B cell (primary cell): ENCODE results near the gene STAB1. TPM values are rescaled to one million over a fixed set of nuclear protein-coding genes. Genes with fewer than 3 reads are reported as not detected.

Source experiments
- ATAC-seq: fragments of 200-7000 bp; cut with Tn5 transposase; one replicate; pipeline ENCODE4 v1.10.0; 2021; ENCODE audit warnings: low read depth, mild to moderate bottlenecking, moderate number of reproducible peaks, moderate library complexity
- CTCF ChIA-PET: fragments of 350-600 bp; sonication (Branson Sonifier 250); formaldehyde crosslinking; loops from one replicate; lab custom pipeline; 2021; ENCODE audit warnings: antibody characterized with exemption, inconsistent platforms; lab: Charles Lee
- POLR2A ChIA-PET: fragments of 350-600 bp; sonication (Branson Sonifier 250); formaldehyde crosslinking; loops from one replicate; lab custom pipeline; 2021; ENCODE audit warnings: antibody characterized with exemption; lab: Charles Lee
- DNase-seq: peaks from one replicate; pipeline ENCODE4 v3.0.0; 2013
- H2AFZ ChIP-seq: 2 replicates; pipeline ENCODE4 v1.6.1; 2012; ENCODE audit warnings: mild to moderate bottlenecking, low read depth, low read length; ENCODE audit not compliant: insufficient read depth, poor library complexity, severe bottlenecking
- H3K27ac ChIP-seq, 2 donors: 1 replicate in 1 of 2; 2 replicates in 1 of 2; pipeline ENCODE4 v1.5.1; 2012 to 2013; ENCODE audit warnings: low read length in 2 of 2, mild to moderate bottlenecking in 2 of 2, moderate library complexity in 1 of 2
- H3K27me3 ChIP-seq, 4 experiments: fragments of 200-600 bp in 1 of 4; sonication (generic) in 1 of 4; replicated peaks in 1 of 4; 1 replicate in 2 of 4; 2 replicates in 2 of 4; pipeline versions ENCODE4 v1.6.1 to v1.7.0; 2013 to 2016; ENCODE audit warnings: low read length in 3 of 4, mild to moderate bottlenecking in 2 of 4, mixed read lengths in 1 of 4, moderate library complexity in 1 of 4; ENCODE audit not compliant: insufficient read depth in 4 of 4, control insufficient read depth in 3 of 4; ENCODE audit errors: control extremely low read depth in 1 of 4
- H3K36me3 ChIP-seq, 2 experiments: replicated peaks in 1 of 2; 1 replicate in 1 of 2; 2 replicates in 1 of 2; pipeline versions ENCODE4 v1.6.1 to v1.7.1; 2013; ENCODE audit warnings: low read length in 1 of 2; ENCODE audit not compliant: insufficient read depth in 2 of 2, control insufficient read depth in 1 of 2; ENCODE audit errors: control extremely low read depth in 1 of 2, extremely low read depth in 1 of 2
- H3K4me1 ChIP-seq, 2 donors: fragments of 200-600 bp in 1 of 2; sonication (generic) in 1 of 2; 1 replicate in 1 of 2; 2 replicates in 1 of 2; pipeline versions ENCODE4 v1.5.1 to v1.6.1; 2013 to 2017; ENCODE audit warnings: low read length in 2 of 2; ENCODE audit not compliant: control insufficient read depth in 2 of 2, insufficient read depth in 2 of 2
- H3K4me2 ChIP-seq: replicated peaks from 2 replicates; pipeline ENCODE3; 2012; ENCODE audit warnings: mild to moderate bottlenecking, low read depth, low read length; ENCODE audit not compliant: poor library complexity, severe bottlenecking
- H3K4me3 ChIP-seq, 5 experiments: fragments of 200-600 bp in 1 of 5; sonication (generic) in 1 of 5; 1 replicate in 3 of 5; 2 replicates in 2 of 5; pipeline versions ENCODE4 v1.5.1 to v1.7.0; 2011 to 2016; ENCODE audit warnings: low read length in 4 of 5, mild to moderate bottlenecking in 4 of 5, low read depth in 2 of 5, control low read depth in 1 of 5, moderate library complexity in 1 of 5; ENCODE audit not compliant: insufficient read depth in 1 of 5; ENCODE audit errors: control extremely low read depth in 1 of 5, extremely low read depth in 1 of 5
- H3K79me2 ChIP-seq: fragments of 200-600 bp; sonication (generic); one replicate; pipeline ENCODE4 v1.6.0; 2016; ENCODE audit warnings: low read length; ENCODE audit not compliant: control insufficient read depth, insufficient read depth
- H3K9ac ChIP-seq: fragments of 200-600 bp; sonication (generic); 2 replicates; pipeline ENCODE4 v1.6.1; 2017; ENCODE audit warnings: mild to moderate bottlenecking, low read length, moderate library complexity
- H3K9me3 ChIP-seq, 3 donors: one replicate each; pipeline versions ENCODE4 v1.6.1 to v1.7.1; 2013; ENCODE audit warnings: low read length in 2 of 3; ENCODE audit not compliant: control insufficient read depth in 2 of 3, insufficient read depth in 1 of 3; ENCODE audit errors: control extremely low read depth in 1 of 3
- H4K20me1 ChIP-seq: 2 replicates; pipeline ENCODE4 v1.6.0; 2012; ENCODE audit warnings: mild to moderate bottlenecking, low read length; ENCODE audit not compliant: insufficient read depth, control insufficient read depth, poor library complexity, severe bottlenecking
- H3K27ac Mint-ChIP-seq: one replicate; pipeline ENCODE4 v1.8.0; 2021; ENCODE audit warnings: mixed read lengths
- H3K27me3 Mint-ChIP-seq: one replicate; pipeline ENCODE4 v1.8.0; 2021; ENCODE audit warnings: mixed read lengths
- H3K4me1 Mint-ChIP-seq: one replicate; pipeline ENCODE4 v1.8.0; 2021; ENCODE audit warnings: mixed read lengths
- H3K4me3 Mint-ChIP-seq: one replicate; pipeline ENCODE4 v1.8.0; 2021; ENCODE audit warnings: mixed read lengths
- H3K9me3 Mint-ChIP-seq: one replicate; pipeline ENCODE4 v1.8.0; 2022; ENCODE audit warnings: mixed read lengths; ENCODE audit not compliant: insufficient read depth
- CTCF ChIP-seq: fragments of 200-600 bp; IDR thresholded peaks from one replicate; pipeline ENCODE4 v1.8.0; 2022; ENCODE audit warnings: antibody characterized with exemption, mild to moderate bottlenecking
- EZH2 ChIP-seq: IDR thresholded peaks from 2 replicates; pipeline ENCODE4 v1.6.1; 2012; ENCODE audit warnings: borderline replicate concordance, low read depth, mild to moderate bottlenecking, moderate library complexity, low read length; ENCODE audit not compliant: insufficient read depth, poor library complexity, severe bottlenecking
- WGBS: methylation state at CpG from one replicate; pipeline ENCODE4 v1.1.5; 2013; ENCODE audit warnings: missing lambda C conversion rate; ENCODE audit not compliant: insufficient coverage; 5-methylcytosine and 5-hydroxymethylcytosine counted together
- intact Hi-C: fragments of 100-400 bp; cut with micrococcal nuclease; formaldehyde crosslinking; loops from one replicate; pipeline ENCODE4 v1.10.0; 2022
- polyA minus RNA-seq: library from RNA; depleted of rRNA, polyadenylated mRNA; stranded (reverse); fragments of >200 nt; gene quantifications from 2 replicates; pipeline ENCODE4 v1.2.3, GENCODE V29; 2012
- polyA plus RNA-seq: library from polyadenylated mRNA; depleted of rRNA; stranded (reverse); fragments of >200 nt; gene quantifications from 2 replicates; pipeline ENCODE4 v1.2.3, GENCODE V29; 2012
- total RNA-seq, 2 donors: library from RNA; stranded (reverse); fragments of 120-200 nt in 1 of 2; gene quantifications; 1 replicate in 1 of 2; 2 replicates in 1 of 2; pipeline versions ENCODE4 v1.2.3 to v1.2.4, GENCODE V29; 2013 to 2022

Gene STAB1
- total RNA-seq (4.0 and 4.5 TPM in 2 replicates), polyA plus RNA-seq (3.8 and 5.6 TPM in 2 replicates), polyA minus RNA-seq (1.9 and 2.9 TPM in 2 replicates)
- total RNA-seq (2013) = 3.1 TPM

GRCh38 chr3:52494886-52495495 lies at the start of gene STAB1:
Gene STAB1 (plus strand): TSS chr3:52495338. CDS start chr3:52495414, 76 bp downstream.
- Histone ChIP-seq H3K4me2 (no peak within 1 kb of the TSS), H3K4me3 (no peak within 1 kb of the TSS), H3K79me2 (no peaks in the 10 kb centered on the region), H3K4me1 (peaks cover 11 to 17% of the 10 kb centered on the region in 2 donors), H2AFZ (no peak within 1 kb of the TSS), H3K9me3 (no peaks in the 10 kb centered on the region), H3K27ac (no peak within 1 kb of the TSS), H3K9ac (no peak within 1 kb of the TSS), H3K27me3 (no peaks in the 10 kb centered on the region), H4K20me1 (no peaks in the 10 kb centered on the region), H3K36me3 (peaks cover 0 to 24% of the 10 kb centered on the region in 2 experiments)
- 37% methylated on average over 25 of the region's 25 CpGs for WGBS
- POLR2A ChIA-PET = no interaction called here
- no peak within 1 kb of the TSS for H3K4me3 Mint-ChIP-seq
- intact Hi-C loops = no loop called here
- no peak for ATAC-seq
- no peak for TF ChIP-seq EZH2
- no peak for TF ChIP-seq CTCF
- H3K9me3 Mint-ChIP-seq = no peaks in the 10 kb centered on the region
- H3K27ac Mint-ChIP-seq = peak within 1 kb of the TSS; percentile 20
- DNase-seq = no peak
- no peaks in the 10 kb centered on the region for H3K27me3 Mint-ChIP-seq
- peaks cover 15% of the 10 kb centered on the region for H3K4me1 Mint-ChIP-seq
- CTCF ChIA-PET = no interaction called here

- Mint-ChIP-seq H3K27me3 (no peaks in the 10 kb centered on the region), H3K9me3 (no peaks in the 10 kb centered on the region), H3K4me1 (peaks cover 6% of the 10 kb centered on the region), H3K27ac (no peak overlapping the region), H3K4me3 (no peak overlapping the region)
- Histone ChIP-seq H3K36me3 (no peaks in the 10 kb centered on the region), H3K9ac (no peak overlapping the region), H3K27me3 (no peaks in the 10 kb centered on the region), H3K4me2 (no peak overlapping the region), H2AFZ (no peak overlapping the region), H3K9me3 (no peaks in the 10 kb centered on the region), H3K79me2 (no peaks in the 10 kb centered on the region), H4K20me1 (no peaks in the 10 kb centered on the region), H3K27ac (no peak overlapping the region), H3K4me1 (peaks cover 0 to 13% of the 10 kb centered on the region in 2 donors), H3K4me3 (no peak overlapping the region)
- ChIA-PET POLR2A (no interaction called here), CTCF (interaction anchor here (0.6 to 5.7 kb wide), 20 partner anchors 8 to 301 kb away, joined by 3 to 61 read pairs (median 4); partner anchors contain the start of genes NISCH, TLR9, UQCC5 and WDR82)
- 88% methylated on average over 2 of the region's 4 CpGs for WGBS
- no peak for DNase-seq
- no peak for ATAC-seq
- TF ChIP-seq CTCF = no peak
- no peak for TF ChIP-seq EZH2
- intact Hi-C loops = loop anchor here (2.0 kb wide), 1 partner anchor 225 kb away; no protein-coding TSS in a partner anchor
Observed at GRCh38 chr3:52446042-52446441, 49.1 kb upstream of the STAB1 start.
